Activated T-helper 1 cell treated with Interleukin-2 at 50 U/mL for 16 hours (primary cell): Measurements from ENCODE around the gene RGS19.
"Not testable (repeated sequence)": the region's sequence is repeated elsewhere in the genome, so short reads cannot be mapped to it uniquely, and the experiment has no call there.

ENCODE experiments used
- DNase-seq: peaks from one replicate; pipeline ENCODE4 v3.0.0-alpha.2; 2020; ENCODE audit warnings: low read depth

The RGS19 gene

GRCh38 chr20:64095455-64095854, 16.1 kb upstream of the RGS19 start:
- no peak for DNase-seq

GRCh38 chr20:64093013-64093503, 13.7 kb upstream of the RGS19 start:
- DNase-seq: no peak

GRCh38 chr20:64092258-64093012, 13.1 kb upstream of the RGS19 start:
- DNase-seq: no peak

GRCh38 chr20:64091770-64092169, 12.5 kb upstream of the RGS19 start:
- no peak for DNase-seq

- DNase-seq: no peak
These were observed 12.0 kb upstream of the RGS19 start for GRCh38 chr20:64091340-64091739.

GRCh38 chr20:64090165-64090564, 10.8 kb upstream of the RGS19 start:
- no peak for DNase-seq

GRCh38 chr20:64088586-64088985, 9.3 kb upstream of the RGS19 start:
- not testable (repeated sequence) for DNase-seq

- not testable (repeated sequence) for DNase-seq
These were observed 8.0 kb upstream of the RGS19 start for GRCh38 chr20:64087226-64087825.

GRCh38 chr20:64086801-64087200, 7.5 kb upstream of the RGS19 start:
- DNase-seq: no peak

GRCh38 chr20:64084685-64085152, 5.4 kb upstream of the RGS19 start:
- no peak for DNase-seq

- DNase-seq: no peak
These were observed 4.7 kb upstream of the RGS19 start, which contains the start of gene LKAAEAR1 for GRCh38 chr20:64083804-64084684. Gene LKAAEAR1 (minus strand): TSS chr20:64084398. CDS start chr20:64084219, 179 bp downstream.

GRCh38 chr20:64083378-64083803, 4.1 kb upstream of the RGS19 start:
- DNase-seq: peak; percentile 53

GRCh38 chr20:64082820-64083377, 3.6 kb upstream of the RGS19 start:
- DNase-seq: no peak

- DNase-seq: no peak
These were observed 2.9 kb upstream of the RGS19 start for GRCh38 chr20:64082126-64082731.

- DNase-seq: no peak
These were observed 2.3 kb upstream of the RGS19 start for GRCh38 chr20:64081624-64081964.

- DNase-seq: no peak
These were observed 1.7 kb upstream of the RGS19 start for GRCh38 chr20:64080813-64081623.

GRCh38 chr20:64080013-64080812, 895 bp upstream of the RGS19 start, which contains the start of gene OPRL1:
Gene OPRL1 (plus strand): TSS chr20:64080082. CDS start chr20:64092721, 12,639 bp downstream.
- no peak for DNase-seq

- DNase-seq: no peak
These were observed 415 bp downstream of the RGS19 start for GRCh38 chr20:64078934-64079272.

- DNase-seq: peak; percentile 54
These were observed 1.3 kb downstream of the RGS19 start for GRCh38 chr20:64077876-64078551.
